VCaP (cell line): Measurements from ENCODE around the gene SPINT2.
"Not testable (repeated sequence)": the region's sequence is repeated elsewhere in the genome, so short reads cannot be mapped to it uniquely, and the experiment has no call there.

Experiments used
- H3K27ac ChIP-seq: fragments of 450-650 bp; 2 replicates; pipeline ENCODE4 v1.5.1; 2017
- TF ChIP-seq, protein P1 (sequence below): fragments of 450-650 bp; conservative IDR thresholded peaks from 2 replicates; pipeline ENCODE4 v1.5.1; 2017; ENCODE audit warnings: mild to moderate bottlenecking, moderate library complexity

Gene SPINT2

GRCh38 chr19:38335949-38336637 lies 71.7 kb downstream of the SPINT2 start:
- TF ChIP-seq, protein P1, sequence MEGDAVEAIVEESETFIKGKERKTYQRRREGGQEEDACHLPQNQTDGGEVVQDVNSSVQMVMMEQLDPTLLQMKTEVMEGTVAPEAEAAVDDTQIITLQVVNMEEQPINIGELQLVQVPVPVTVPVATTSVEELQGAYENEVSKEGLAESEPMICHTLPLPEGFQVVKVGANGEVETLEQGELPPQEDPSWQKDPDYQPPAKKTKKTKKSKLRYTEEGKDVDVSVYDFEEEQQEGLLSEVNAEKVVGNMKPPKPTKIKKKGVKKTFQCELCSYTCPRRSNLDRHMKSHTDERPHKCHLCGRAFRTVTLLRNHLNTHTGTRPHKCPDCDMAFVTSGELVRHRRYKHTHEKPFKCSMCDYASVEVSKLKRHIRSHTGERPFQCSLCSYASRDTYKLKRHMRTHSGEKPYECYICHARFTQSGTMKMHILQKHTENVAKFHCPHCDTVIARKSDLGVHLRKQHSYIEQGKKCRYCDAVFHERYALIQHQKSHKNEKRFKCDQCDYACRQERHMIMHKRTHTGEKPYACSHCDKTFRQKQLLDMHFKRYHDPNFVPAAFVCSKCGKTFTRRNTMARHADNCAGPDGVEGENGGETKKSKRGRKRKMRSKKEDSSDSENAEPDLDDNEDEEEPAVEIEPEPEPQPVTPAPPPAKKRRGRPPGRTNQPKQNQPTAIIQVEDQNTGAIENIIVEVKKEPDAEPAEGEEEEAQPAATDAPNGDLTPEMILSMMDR: no peak
- peak overlapping the region; percentile 79 for H3K27ac ChIP-seq

DNA sequence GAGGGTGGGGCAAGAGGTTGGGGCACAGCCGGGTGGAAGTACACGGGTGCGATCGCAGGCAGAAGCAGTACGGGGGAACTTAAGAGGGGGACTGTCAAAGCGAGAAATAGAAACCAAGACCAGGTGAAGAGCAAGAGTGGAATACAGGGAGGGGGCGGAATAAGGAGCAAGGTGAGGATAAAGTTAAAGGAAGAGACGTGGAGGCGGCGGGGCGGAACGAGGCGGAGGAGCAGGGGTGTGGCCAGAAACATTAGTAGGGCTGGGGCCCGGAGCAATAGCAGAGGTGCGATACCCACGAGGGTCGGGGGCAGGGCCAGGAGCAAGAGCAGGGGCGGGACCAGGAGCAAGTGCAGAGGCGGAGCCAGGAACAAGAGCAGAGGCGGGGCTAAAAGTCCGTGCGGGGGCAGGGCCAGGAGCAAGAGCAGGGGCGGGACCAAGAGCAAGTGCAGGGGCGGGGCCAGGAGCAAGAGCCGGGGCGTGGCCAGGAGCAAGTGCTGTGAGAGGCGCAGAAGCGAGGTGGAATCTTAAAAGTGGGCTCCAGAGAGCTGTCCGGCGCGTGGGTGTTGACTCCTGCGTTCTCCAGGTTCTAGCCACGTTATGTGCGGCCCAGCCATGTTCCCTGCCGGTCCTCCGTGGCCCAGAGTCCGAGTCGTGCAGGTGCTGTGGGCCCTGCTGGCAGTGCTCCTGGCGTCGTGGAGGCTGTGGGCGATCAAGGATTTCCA lies 72.4 kb downstream of the SPINT2 start:
- TF ChIP-seq, protein P1: no peak
- H3K27ac ChIP-seq: peak overlapping the region; percentile 79

GRCh38 chr19:38337360-38337653 lies 72.9 kb downstream of the SPINT2 start:
- TF ChIP-seq, protein P1: no peak
- H3K27ac ChIP-seq: peak overlapping the region; percentile 79

DNA sequence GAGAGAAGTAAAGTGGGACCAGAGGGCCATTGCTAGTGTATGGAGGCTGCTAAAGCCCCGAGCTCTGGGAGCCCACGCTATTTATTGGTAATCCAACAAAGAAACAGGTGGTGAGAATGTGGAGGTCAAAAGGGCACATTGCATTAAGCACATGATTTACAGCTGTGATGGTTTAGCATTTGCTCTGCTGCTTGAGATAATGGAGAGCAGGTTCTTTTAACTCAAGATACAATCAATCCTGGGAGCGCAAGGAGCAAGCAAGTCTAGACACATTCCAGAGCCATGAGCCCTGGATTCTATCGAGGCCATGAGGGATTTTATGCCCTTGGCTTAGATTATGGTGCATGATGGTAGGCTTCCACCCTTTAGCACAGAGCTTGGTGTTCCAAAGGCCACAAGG lies 74.6 kb downstream of the SPINT2 start:
- not testable (repeated sequence) for H3K27ac ChIP-seq

GRCh38 chr19:38340927-38341326 lies 76.6 kb downstream of the SPINT2 start:
- H3K27ac ChIP-seq: no peak overlapping the region
- TF ChIP-seq, protein P1: no peak
